Endothelial cell of umbilical vein (primary cell): Measurements from ENCODE around the gene SLC44A2.

Source experiments
- CTCF ChIP-seq, 2 donors: IDR thresholded peaks; 1 replicate in 1 of 2; 2 replicates in 1 of 2; pipeline ENCODE4 v1.5.1; 2011; ENCODE audit warnings: low read length in 2 of 2, mild to moderate bottlenecking in 2 of 2, moderate library complexity in 2 of 2, control low read depth in 1 of 2, inconsistent platforms in 1 of 2, low read depth in 1 of 2; ENCODE audit not compliant: insufficient read depth in 1 of 2; ENCODE audit errors: extremely low read depth in 1 of 2
- EZH2 ChIP-seq: IDR thresholded peaks from 2 replicates; pipeline ENCODE4 v1.6.1; 2012; ENCODE audit warnings: borderline replicate concordance, low read depth, mild to moderate bottlenecking, moderate library complexity, low read length, inconsistent platforms; ENCODE audit not compliant: severe bottlenecking
- FOS ChIP-seq: IDR thresholded peaks from 2 replicates; pipeline ENCODE4 v1.6.1; 2011; ENCODE audit warnings: mild to moderate bottlenecking, low read length, moderate library complexity, borderline replicate concordance; ENCODE audit not compliant: insufficient read depth
- JUN ChIP-seq: IDR thresholded peaks from 2 replicates; pipeline ENCODE4 v1.6.1; 2011; ENCODE audit warnings: borderline replicate concordance, low read depth; ENCODE audit not compliant: insufficient read length, insufficient read depth
- MAX ChIP-seq: IDR thresholded peaks from 2 replicates; pipeline ENCODE4 v1.6.1; 2011; ENCODE audit not compliant: insufficient read depth, insufficient read length
- POLR2A ChIP-seq: IDR thresholded peaks from 2 replicates; pipeline ENCODE4 v1.6.1; 2012; ENCODE audit warnings: low read depth, mild to moderate bottlenecking, control low read depth, low read length

- TF ChIP-seq FOS (no peak), POLR2A (no peak), CTCF (IDR thresholded peaks at IDR 0.05; ENCODE audit: extremely low read depth in 1 of 2, insufficient read depth in 1 of 2, low read depth in 1 of 2, low read length in 2 of 2) (no peak), MAX (no peak), JUN (no peak), EZH2 (no peak)
Measured at GRCh38 chr19:10615429-10616023, 9.8 kb upstream of the SLC44A2 start.
